Measurements from ENCODE around the gene INSC.

DNA sequence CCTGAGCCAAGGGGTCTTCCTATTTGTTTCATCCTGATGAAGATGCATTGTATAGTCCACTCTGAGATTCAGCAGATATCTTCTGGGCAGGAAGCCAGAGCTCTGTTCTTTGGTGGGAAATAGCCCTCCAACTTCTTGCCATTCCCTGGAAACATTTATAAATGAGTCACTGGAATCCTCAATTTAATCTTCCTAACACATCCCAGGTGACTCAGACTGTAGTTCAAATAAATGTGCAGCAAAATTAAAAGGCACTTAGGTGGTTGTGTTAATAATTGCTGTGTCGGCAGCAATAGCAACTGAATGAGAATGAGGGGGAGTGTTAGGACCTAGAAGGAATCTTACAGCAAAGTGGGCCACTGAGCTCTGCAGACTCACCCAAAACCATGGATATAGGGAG lies 108.6 kb downstream of the INSC start:
- TF ChIP-seq, protein P1, sequence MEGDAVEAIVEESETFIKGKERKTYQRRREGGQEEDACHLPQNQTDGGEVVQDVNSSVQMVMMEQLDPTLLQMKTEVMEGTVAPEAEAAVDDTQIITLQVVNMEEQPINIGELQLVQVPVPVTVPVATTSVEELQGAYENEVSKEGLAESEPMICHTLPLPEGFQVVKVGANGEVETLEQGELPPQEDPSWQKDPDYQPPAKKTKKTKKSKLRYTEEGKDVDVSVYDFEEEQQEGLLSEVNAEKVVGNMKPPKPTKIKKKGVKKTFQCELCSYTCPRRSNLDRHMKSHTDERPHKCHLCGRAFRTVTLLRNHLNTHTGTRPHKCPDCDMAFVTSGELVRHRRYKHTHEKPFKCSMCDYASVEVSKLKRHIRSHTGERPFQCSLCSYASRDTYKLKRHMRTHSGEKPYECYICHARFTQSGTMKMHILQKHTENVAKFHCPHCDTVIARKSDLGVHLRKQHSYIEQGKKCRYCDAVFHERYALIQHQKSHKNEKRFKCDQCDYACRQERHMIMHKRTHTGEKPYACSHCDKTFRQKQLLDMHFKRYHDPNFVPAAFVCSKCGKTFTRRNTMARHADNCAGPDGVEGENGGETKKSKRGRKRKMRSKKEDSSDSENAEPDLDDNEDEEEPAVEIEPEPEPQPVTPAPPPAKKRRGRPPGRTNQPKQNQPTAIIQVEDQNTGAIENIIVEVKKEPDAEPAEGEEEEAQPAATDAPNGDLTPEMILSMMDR (IDR thresholded peaks at IDR 0.05 in 8 of 11, conservative IDR thresholded peaks at IDR 0.05 in 3 of 11) = no peak
- no peak for TF ChIP-seq POLR2A (IDR thresholded peaks at IDR 0.05)

Data from spleen (tissue), 7 donors.